Smooth muscle cell (in vitro differentiated cells): ENCODE results near the gene RPS25. TPM values are rescaled to one million over a fixed set of nuclear protein-coding genes. Genes with fewer than 3 reads are reported as not detected.

Experiments used
- DNase-seq: peaks from one replicate; lab custom pipeline; 2025; ENCODE audit not compliant: unreplicated experiment; lab: John Stamatoyannopoulos, UW
- H2AFZ ChIP-seq: fragments of 200-600 bp; sonication (generic); 2 replicates; pipeline ENCODE4 v1.6.0; 2016; ENCODE audit warnings: antibody characterized with exemption, low read depth, mild to moderate bottlenecking
- H3F3A ChIP-seq: fragments of 200-600 bp; sonication (generic); 2 replicates; pipeline ENCODE4 v1.6.0; 2017; ENCODE audit warnings: antibody characterized with exemption, low read depth
- H3K27ac ChIP-seq: fragments of 200-600 bp; sonication (generic); 2 replicates; pipeline ENCODE4 v1.5.1; 2016; ENCODE audit warnings: low read depth, mild to moderate bottlenecking
- H3K27me3 ChIP-seq: fragments of 200-600 bp; sonication (generic); 2 replicates; pipeline ENCODE4 v1.6.1; 2016; ENCODE audit warnings: low read depth, mild to moderate bottlenecking
- H3K36me3 ChIP-seq: fragments of 200-600 bp; sonication (generic); 2 replicates; pipeline ENCODE4 v1.5.1; 2016; ENCODE audit warnings: low read depth
- H3K4me1 ChIP-seq: fragments of 200-600 bp; sonication (generic); 2 replicates; pipeline ENCODE4 v1.5.1; 2016; ENCODE audit warnings: low read depth
- H3K4me2 ChIP-seq: fragments of 200-600 bp; sonication (generic); 2 replicates; pipeline ENCODE4 v1.6.0; 2016; ENCODE audit warnings: mild to moderate bottlenecking
- H3K4me3 ChIP-seq: fragments of 200-600 bp; sonication (generic); 2 replicates; pipeline ENCODE4 v1.5.1; 2016; ENCODE audit warnings: mild to moderate bottlenecking
- H3K79me2 ChIP-seq: fragments of 200-600 bp; sonication (generic); 2 replicates; pipeline ENCODE4 v1.6.0; 2016; ENCODE audit warnings: low read depth, mild to moderate bottlenecking
- H3K9ac ChIP-seq: fragments of 200-600 bp; sonication (generic); 2 replicates; pipeline ENCODE4 v1.6.0; 2016; ENCODE audit warnings: low read depth
- H3K9me3 ChIP-seq: fragments of 200-600 bp; sonication (generic); replicated peaks from 2 replicates; pipeline ENCODE4 v1.5.1; 2016; ENCODE audit warnings: low read depth
- H4K20me1 ChIP-seq: fragments of 200-600 bp; sonication (generic); 2 replicates; pipeline ENCODE4 v1.6.0; 2016; ENCODE audit warnings: low read depth
- CTCF ChIP-seq: fragments of 200-600 bp; sonication (generic); IDR thresholded peaks from 2 replicates; pipeline ENCODE4 v1.5.1; 2017; ENCODE audit warnings: borderline replicate concordance, mild to moderate bottlenecking, antibody characterized with exemption; ENCODE audit not compliant: insufficient read depth, poor library complexity, severe bottlenecking
- WGBS: methylation state at CpG from one replicate; pipeline ENCODE4 v1.1.7; 2016; ENCODE audit warnings: low lambda C conversion rate; 5-methylcytosine and 5-hydroxymethylcytosine counted together
- polyA plus RNA-seq: library from polyadenylated mRNA; unstranded; fragments of >200 nt; fragmentation: Nextera tagmentation; extraction: Ambion mirVana; gene quantifications from 2 replicates; pipeline ENCODE4 v1.2.1, GENCODE V29; 2016
- total RNA-seq: library from RNA; depleted of rRNA; stranded (reverse); fragments of >200 nt; gene quantifications from 2 replicates; pipeline ENCODE4 v1.2.3, GENCODE V29; 2014

RPS25 gene
- 1,510 and 1,616 TPM in 2 replicates for total RNA-seq
- 975 and 1,078 TPM in 2 replicates for polyA plus RNA-seq

- Histone ChIP-seq H3F3A (peaks cover 25% of the 10 kb centered on the region), H3K36me3 (no peaks in the 10 kb centered on the region), H3K79me2 (peaks cover 58% of the 10 kb centered on the region), H3K27ac (peak within 1 kb of the TSS; percentile 81), H4K20me1 (peaks cover 39% of the 10 kb centered on the region), H3K4me2 (peak within 1 kb of the TSS; percentile 98), H3K4me3 (peak within 1 kb of the TSS; percentile 96), H2AFZ (peak within 1 kb of the TSS; percentile 96), H3K9ac (peak within 1 kb of the TSS; percentile 80), H3K27me3 (no peaks in the 10 kb centered on the region), H3K4me1 (peaks cover 21% of the 10 kb centered on the region), H3K9me3 (no peaks in the 10 kb centered on the region)
- peak; percentile 90 for DNase-seq
- WGBS: under 1% methylated on average over 56 of the region's 63 CpGs
- TF ChIP-seq CTCF: no peak
Observed at GRCh38 chr11:119018074-119018938, at the start of gene RPS25, which contains the start of gene TRAPPC4. Gene RPS25, minus strand, starts transcription at chr11:119018343. Its CDS starts 59 bp downstream, at chr11:119018284. Gene TRAPPC4, plus strand, starts transcription at chr11:119018766. Its CDS starts 30 bp downstream, at chr11:119018796.

GRCh38 chr11:119067371-119068222 lies 49.5 kb upstream of the RPS25 start, which contains the start of gene VPS11:
Gene VPS11, plus strand, starts transcription at chr11:119067818. Its CDS starts 6 bp downstream, at chr11:119067824.
- no peaks in the 10 kb centered on the region for H3F3A ChIP-seq
- peaks cover 18% of the 10 kb centered on the region for H3K79me2 ChIP-seq
- H3K4me2 ChIP-seq: peak within 1 kb of the TSS; percentile 85
- 1% methylated on average over 49 of the region's 49 CpGs for whole genome bisulfite sequencing
- H4K20me1 ChIP-seq: no peaks in the 10 kb centered on the region
- peak within 1 kb of the TSS; percentile 88 for H3K9ac ChIP-seq
- H2AFZ ChIP-seq: peak within 1 kb of the TSS; percentile 100
- no peaks in the 10 kb centered on the region for H3K27me3 ChIP-seq
- peak within 1 kb of the TSS; percentile 72 for H3K4me3 ChIP-seq
- H3K27ac ChIP-seq: peak within 1 kb of the TSS; percentile 68
- H3K9me3 ChIP-seq: no peaks in the 10 kb centered on the region
- no peak for TF ChIP-seq CTCF
- peak; percentile 87 for DNase-seq
- no peaks in the 10 kb centered on the region for H3K4me1 ChIP-seq
- no peaks in the 10 kb centered on the region for H3K36me3 ChIP-seq

GRCh38 chr11:119065369-119065768 lies 47.2 kb upstream of the RPS25 start:
- no peaks in the 10 kb centered on the region for H3K4me1 ChIP-seq
- no peak overlapping the region for H3K4me2 ChIP-seq
- H3K36me3 ChIP-seq: no peaks in the 10 kb centered on the region
- no peak overlapping the region for H3K9ac ChIP-seq
- H2AFZ ChIP-seq: no peak overlapping the region
- WGBS: 52% methylated on average over 4 of the region's 4 CpGs
- H3K27me3 ChIP-seq: no peaks in the 10 kb centered on the region
- no peaks in the 10 kb centered on the region for H4K20me1 ChIP-seq
- peaks cover 21% of the 10 kb centered on the region for H3K79me2 ChIP-seq
- H3K9me3 ChIP-seq: no peaks in the 10 kb centered on the region
- no peaks in the 10 kb centered on the region for H3F3A ChIP-seq
- H3K27ac ChIP-seq: no peak overlapping the region
- no peak for DNase-seq
- H3K4me3 ChIP-seq: no peak overlapping the region
- peak; percentile 38 for TF ChIP-seq CTCF
